Liver (tissue), 5 donors: Measurements from ENCODE around the gene ZNF410. TPM values are rescaled to one million over a fixed set of nuclear protein-coding genes. Genes with fewer than 3 reads are reported as not detected.

Source experiments
- polyA plus RNA-seq, 2 donors: library from polyadenylated mRNA; stranded (reverse) in 1 of 2; unstranded in 1 of 2; fragments of 200-250 nt in 1 of 2; fragments of >200 nt in 1 of 2; fragmentation: Nextera tagmentation in 1 of 2; extraction: Ambion mirVana in 1 of 2; gene quantifications; one replicate each; pipeline versions ENCODE4 v1.2.1 to v1.2.3, GENCODE V29; 2013 to 2015
- small RNA-seq: library from RNA; depleted of rRNA; stranded (forward); fragments of <200 nt; gene quantifications from one replicate; pipeline ENCODE3, GENCODE V24; 2014
- total RNA-seq, 2 donors: library from RNA; depleted of rRNA; stranded (reverse); fragments of >200 nt; gene quantifications; one replicate each; pipeline ENCODE4 v1.2.3, GENCODE V29; 2014
- donor health status: healthy.
- donor health status: healthy.
- donor health status: healthy.

ZNF410 gene
- total and polyA plus RNA-seq, 4 donors, result 11.2 to 33.0 (median 21.6) TPM

Small RNAs within 50 kb of the gene (small RNA-seq; reads per million reads assigned to genes)
- gene AC005520.4 (not detected), gene RF00019 (not detected)

Other genes with a start within 250 kb of the ZNF410 start
- gene DNAL1, start 241.9 kb upstream of the ZNF410 start, total RNA-seq, result 1 to 10 TPM; 2.6 to 3.4 TPM
- 1 to 10 TPM; 1.9 to 2.1 TPM for gene DNAL1, start 241.9 kb upstream of the ZNF410 start, polyA plus RNA-seq
- 10 to 100 TPM in 1 of 2 donors, 1 to 10 TPM in 1; 2.3 to 10.4 TPM for gene PNMA1, start 172.5 kb upstream of the ZNF410 start, total RNA-seq
- gene PNMA1, start 172.5 kb upstream of the ZNF410 start, polyA plus RNA-seq, result 1 to 10 TPM; 2.8 to 4.0 TPM
- 1 to 10 TPM; 4.2 to 9.5 TPM for gene PTGR2, start 35.0 kb upstream of the ZNF410 start, total RNA-seq
- gene PTGR2, start 35.0 kb upstream of the ZNF410 start, polyA plus RNA-seq, result 1 to 10 TPM; 6.4 to 9.4 TPM
- 1 to 10 TPM; 1.4 to 1.5 TPM for gene FAM161B, start 63.2 kb downstream of the ZNF410 start, total RNA-seq
- under 1 TPM; 0.79 to 0.96 TPM for gene FAM161B, start 63.2 kb downstream of the ZNF410 start, polyA plus RNA-seq
- 10 to 100 TPM; 12.6 to 17.1 TPM for gene COQ6, start 63.4 kb downstream of the ZNF410 start, total RNA-seq
- 10 to 100 TPM; 19.9 to 33.7 TPM for gene COQ6, start 63.4 kb downstream of the ZNF410 start, polyA plus RNA-seq
- gene ENTPD5, start 132.4 kb downstream of the ZNF410 start, total RNA-seq, result 100 to 1,000 TPM in 1 of 2 donors, 10 to 100 TPM in 1; 38.1 to 276 TPM
- 10 to 100 TPM; 53.4 to 99.5 TPM for gene ENTPD5, start 132.4 kb downstream of the ZNF410 start, polyA plus RNA-seq
- 1 to 10 TPM; 2.4 to 2.8 TPM for gene BBOF1, start 132.5 kb downstream of the ZNF410 start, total RNA-seq
- 1 to 10 TPM; 1.0 to 1.8 TPM for gene BBOF1, start 132.5 kb downstream of the ZNF410 start, polyA plus RNA-seq
- 100 to 1,000 TPM; 157 to 183 TPM for gene ALDH6A1, start 197.6 kb downstream of the ZNF410 start, total RNA-seq
- gene ALDH6A1, start 197.6 kb downstream of the ZNF410 start, polyA plus RNA-seq, result 100 to 1,000 TPM; 114 to 153 TPM
- 1 to 10 TPM; 6.8 to 9.9 TPM for gene LIN52, start 198.1 kb downstream of the ZNF410 start, total RNA-seq
- gene LIN52, start 198.1 kb downstream of the ZNF410 start, polyA plus RNA-seq, result 1 to 10 TPM; 3.8 TPM